GM13976 (cell line): ENCODE results near the gene NCR3LG1.

Experiments
- DNase-seq: peaks from one replicate; pipeline ENCODE4 v3.0.0; 2012; ENCODE audit warnings: low spot score
- in situ Hi-C: fragments of 300-500 bp; cut with MboI; formaldehyde crosslinking; loops from one replicate; pipeline ENCODE4 v1.12.0; 2022; ENCODE audit warnings: low sequenced_read_pairs, mixed read lengths, inconsistent platforms; ENCODE audit not compliant: unreplicated experiment
- TF ChIP-seq, protein P1 (sequence below): IDR thresholded peaks from 2 replicates; pipeline ENCODE4 v1.5.1; 2012; ENCODE audit warnings: borderline replicate concordance, mild to moderate bottlenecking; ENCODE audit not compliant: insufficient read depth; ENCODE audit errors: extremely low read depth, missing control alignments, control extremely low read depth

NCR3LG1 gene

DNA sequence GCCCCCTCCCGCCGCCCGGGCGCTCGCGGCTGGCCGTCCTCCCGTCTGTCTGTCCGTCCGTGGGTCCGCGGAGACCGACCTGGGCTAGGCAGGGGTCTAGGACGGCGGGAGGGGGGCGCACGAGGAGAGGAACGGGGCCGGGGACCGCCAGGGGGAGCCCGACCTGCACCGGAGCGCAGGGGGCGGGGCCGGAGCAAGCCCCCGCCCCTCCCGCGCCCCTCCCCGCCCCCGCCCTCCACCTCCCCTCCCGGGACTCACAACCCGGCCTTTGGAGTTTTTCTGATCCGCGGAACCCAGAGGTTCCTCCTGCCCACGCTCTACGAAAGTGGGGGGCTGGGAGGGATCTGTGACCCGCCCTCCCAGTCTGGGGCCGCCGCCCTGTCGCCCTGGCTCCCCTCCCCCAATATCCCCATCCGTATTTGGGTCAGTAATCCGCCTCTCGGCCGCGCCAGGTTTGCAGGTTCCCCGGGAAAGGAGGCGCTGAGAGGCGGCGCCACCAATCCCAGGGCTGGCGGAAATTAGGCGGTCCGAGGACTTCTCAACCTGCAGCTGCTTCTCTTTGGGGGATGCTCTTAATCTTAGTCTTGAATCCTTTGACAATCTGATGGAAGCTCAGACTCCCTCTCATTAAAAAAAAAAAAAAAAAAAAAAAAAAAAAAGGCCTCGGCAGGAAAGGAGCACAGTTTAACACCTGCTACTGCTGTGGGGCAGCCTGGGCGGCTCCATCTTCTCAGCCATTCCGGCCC lies 37.8 kb downstream of the NCR3LG1 start:
- TF ChIP-seq, protein P1, sequence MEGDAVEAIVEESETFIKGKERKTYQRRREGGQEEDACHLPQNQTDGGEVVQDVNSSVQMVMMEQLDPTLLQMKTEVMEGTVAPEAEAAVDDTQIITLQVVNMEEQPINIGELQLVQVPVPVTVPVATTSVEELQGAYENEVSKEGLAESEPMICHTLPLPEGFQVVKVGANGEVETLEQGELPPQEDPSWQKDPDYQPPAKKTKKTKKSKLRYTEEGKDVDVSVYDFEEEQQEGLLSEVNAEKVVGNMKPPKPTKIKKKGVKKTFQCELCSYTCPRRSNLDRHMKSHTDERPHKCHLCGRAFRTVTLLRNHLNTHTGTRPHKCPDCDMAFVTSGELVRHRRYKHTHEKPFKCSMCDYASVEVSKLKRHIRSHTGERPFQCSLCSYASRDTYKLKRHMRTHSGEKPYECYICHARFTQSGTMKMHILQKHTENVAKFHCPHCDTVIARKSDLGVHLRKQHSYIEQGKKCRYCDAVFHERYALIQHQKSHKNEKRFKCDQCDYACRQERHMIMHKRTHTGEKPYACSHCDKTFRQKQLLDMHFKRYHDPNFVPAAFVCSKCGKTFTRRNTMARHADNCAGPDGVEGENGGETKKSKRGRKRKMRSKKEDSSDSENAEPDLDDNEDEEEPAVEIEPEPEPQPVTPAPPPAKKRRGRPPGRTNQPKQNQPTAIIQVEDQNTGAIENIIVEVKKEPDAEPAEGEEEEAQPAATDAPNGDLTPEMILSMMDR, result peak; percentile 67
- DNase-seq, result peak; percentile 92
- in situ Hi-C loops, result no loop called here

DNA sequence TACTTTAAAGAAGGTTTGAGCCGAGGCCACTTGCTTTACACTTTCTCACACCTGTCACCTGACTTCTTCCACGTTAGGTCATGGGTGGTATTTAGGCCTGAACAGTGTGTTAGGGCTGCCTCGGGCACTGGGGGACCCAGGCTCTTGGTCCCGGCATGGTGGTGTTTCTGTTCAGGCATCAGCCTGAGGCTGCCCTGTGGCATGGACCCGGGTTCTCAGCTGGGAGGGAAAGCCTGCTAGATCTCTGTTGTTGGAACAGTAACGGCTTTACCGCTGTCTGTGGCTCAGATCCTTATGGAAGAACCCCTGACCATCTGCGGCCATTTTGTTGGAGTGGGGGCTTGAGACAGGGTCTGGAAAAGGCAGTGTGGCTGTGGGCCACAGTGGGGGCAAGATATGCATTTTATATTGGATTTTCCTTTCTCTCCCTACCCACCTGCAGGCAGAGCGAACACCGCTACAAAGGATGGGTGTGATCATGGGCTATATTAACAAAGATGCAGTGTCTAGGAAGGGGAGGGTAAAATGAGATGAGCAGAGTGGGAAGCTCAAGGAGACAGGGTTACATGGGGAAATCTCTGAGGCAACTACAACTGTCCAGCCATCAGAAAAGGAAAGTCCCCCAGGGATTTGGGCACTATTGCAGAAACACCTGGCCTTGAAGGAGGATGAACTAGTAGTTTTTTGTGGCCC lies 38.5 kb downstream of the NCR3LG1 start:
- TF ChIP-seq, protein P1, result no peak
- in situ Hi-C loops, result loop anchor here (5.0 kb wide), 1 partner anchor 112 kb away; no protein-coding TSS in a partner anchor
- DNase-seq, result no peak

DNA sequence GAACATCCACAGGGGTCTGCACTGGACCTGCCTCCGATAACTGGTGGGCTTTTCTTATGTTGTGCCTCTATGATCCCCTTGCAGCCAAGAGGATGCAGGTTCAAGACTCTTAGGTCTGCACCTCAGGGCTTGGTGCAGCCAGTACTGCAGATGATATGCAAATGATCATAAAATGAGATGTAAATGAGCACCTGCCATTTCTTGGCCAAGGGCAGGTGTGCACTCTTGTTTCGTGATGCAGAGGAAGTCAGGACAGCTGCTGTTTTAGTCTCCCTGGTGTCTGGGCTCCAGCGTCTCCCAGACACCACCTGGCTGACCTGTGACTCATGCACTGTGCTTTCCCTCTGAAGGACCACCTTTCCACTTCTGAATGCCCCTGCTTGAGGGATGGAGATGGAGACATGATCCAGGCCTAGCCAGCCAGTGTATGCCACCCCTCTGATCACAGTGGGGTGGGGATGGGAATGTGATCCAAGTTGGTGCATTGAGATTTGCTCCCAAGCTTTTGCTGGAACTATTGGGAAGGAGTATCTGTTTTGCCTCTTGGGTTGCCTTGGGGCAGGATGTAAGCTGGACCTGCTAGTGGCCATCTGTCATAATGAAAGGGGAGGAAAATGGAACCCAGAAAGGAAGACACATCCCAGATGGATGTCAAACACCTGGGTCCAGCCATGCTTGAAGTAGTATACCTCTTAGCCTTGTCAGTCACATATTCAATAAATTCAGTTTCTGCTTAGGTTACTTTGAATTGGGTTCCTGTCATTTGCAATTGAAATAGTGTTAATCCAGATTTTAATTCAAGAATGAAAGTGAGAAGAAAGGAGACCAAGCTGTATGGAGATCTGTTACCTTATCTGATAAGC lies 40.1 kb downstream of the NCR3LG1 start:
- TF ChIP-seq, protein P1, result no peak
- peak; percentile 14 for DNase-seq
- in situ Hi-C loops, result loop anchor here (5.0 kb wide), 1 partner anchor 111 kb away; no protein-coding TSS in a partner anchor

DNA sequence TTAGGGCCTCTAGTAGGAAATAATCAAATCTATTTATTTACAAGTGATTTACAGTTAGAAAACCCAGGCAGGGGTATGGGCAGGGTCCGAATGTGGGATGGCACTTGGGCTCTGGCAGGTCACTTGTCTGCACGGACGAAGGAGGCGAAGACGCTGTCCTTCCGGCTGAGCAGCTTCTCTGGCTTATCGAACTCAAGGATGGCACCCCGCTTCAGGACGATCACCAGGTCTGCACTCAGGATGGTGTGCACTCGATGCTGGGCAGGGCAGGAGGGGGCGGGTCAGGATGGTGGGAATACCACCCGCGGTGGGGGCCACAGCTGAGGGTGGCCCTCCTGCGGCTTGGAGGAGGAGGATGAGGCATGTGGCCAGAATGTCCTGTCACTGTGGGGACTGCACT lies 41.3 kb downstream of the NCR3LG1 start:
- in situ Hi-C loops, result loop anchor here (5.0 kb wide), 1 partner anchor 109 kb away; no protein-coding TSS in a partner anchor

DNA sequence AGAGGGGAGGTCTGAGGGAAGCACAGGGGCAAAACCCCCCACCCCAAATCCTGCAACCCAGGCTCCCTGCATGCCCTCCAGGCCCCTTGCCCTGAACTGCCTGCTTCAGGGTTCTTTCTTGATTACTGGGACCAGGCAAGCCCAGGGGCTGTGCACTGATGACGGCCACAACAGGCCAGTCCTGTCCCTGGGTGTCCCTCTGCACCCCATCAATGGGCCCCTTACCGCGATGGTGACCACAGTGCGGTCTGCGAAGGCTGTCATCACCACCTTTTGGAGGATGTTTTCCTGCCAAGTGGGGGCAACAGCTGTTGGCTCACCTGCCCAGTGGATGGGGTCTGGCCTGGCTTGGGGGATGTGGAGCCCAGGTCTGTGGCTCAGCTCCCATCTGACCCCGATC lies 41.9 kb downstream of the NCR3LG1 start:
- peak; percentile 11 for DNase-seq
- TF ChIP-seq, protein P1, result no peak
- in situ Hi-C loops, result loop anchor here (5.0 kb wide), 1 partner anchor 109 kb away; no protein-coding TSS in a partner anchor

More for the DNA sequence above, 41.3 kb downstream of the NCR3LG1 start:
- TF ChIP-seq, protein P1, result no peak
- DNase-seq, result no peak
